Measurements from ENCODE around the gene KCNH1. TPM values are rescaled to one million over a fixed set of nuclear protein-coding genes. Genes with fewer than 3 reads are reported as not detected.
"Not testable (repeated sequence)": the region's sequence is repeated elsewhere in the genome, so short reads cannot be mapped to it uniquely, and the experiment has no call there.

KCNH1 gene
- total RNA-seq, 1 experiment from 2014 or later: not detected

GRCh38 chr1:210662291-210663050 lies 471.5 kb downstream of the KCNH1 start:
- no peak overlapping the region for H3K4me3 Mint-ChIP-seq (ENCODE audit: unreplicated experiment)
- TF ChIP-seq CTCF (IDR thresholded peaks at IDR 0.05; ENCODE audit: insufficient read depth in 1 of 2, low read depth in 1 of 2, low read length in 1 of 2, severe bottlenecking in 1 of 2, unreplicated experiment in 1 of 2): no peak
- ChIA-PET CTCF (no interaction called here), POLR2A (no interaction called here)
- no peaks in the 10 kb centered on the region for H3K9me3 ChIP-seq
- BruUV-seq (replicated peaks): no TSS peak
- H3K27ac Mint-ChIP-seq (ENCODE audit: unreplicated experiment): no peak overlapping the region
- H3K4me3 ChIP-seq (ENCODE audit: low read depth, low read length): no peak overlapping the region
- no peaks in the 10 kb centered on the region for H3K27me3 ChIP-seq (replicated peaks; ENCODE audit: control insufficient read depth, insufficient read depth, low read length)
- H3K9me3 Mint-ChIP-seq (ENCODE audit: unreplicated experiment): no peaks in the 10 kb centered on the region
- H3K36me3 ChIP-seq (ENCODE audit: control insufficient read depth, insufficient read depth, low read length): no peaks in the 10 kb centered on the region
- peaks cover 16% of the 10 kb centered on the region for H3K27me3 Mint-ChIP-seq (ENCODE audit: insufficient read depth, unreplicated experiment)
- H3K4me1 Mint-ChIP-seq (ENCODE audit: low read depth, unreplicated experiment): no peaks in the 10 kb centered on the region
- H3K4me1 ChIP-seq: peaks cover 9% of the 10 kb centered on the region; the same call in 1 of the 2 replicates
- intact Hi-C loops (cut with micrococcal nuclease; ENCODE audit: unreplicated experiment): no loop called here
- H3K36me3 Mint-ChIP-seq (ENCODE audit: insufficient read depth, unreplicated experiment): no peaks in the 10 kb centered on the region
- no peak for DNase-seq

GRCh38 chr1:210661520-210661919 lies 472.4 kb downstream of the KCNH1 start:
- DNase-seq; BruUV-seq (replicated peaks); H3K4me1 Mint-ChIP-seq (ENCODE audit: low read depth, unreplicated experiment); POLR2A ChIA-PET; H3K4me3 Mint-ChIP-seq (ENCODE audit: unreplicated experiment); H3K36me3 Mint-ChIP-seq (ENCODE audit: insufficient read depth, unreplicated experiment); intact Hi-C loops (cut with micrococcal nuclease; ENCODE audit: unreplicated experiment); H3K36me3 ChIP-seq (ENCODE audit: control insufficient read depth, insufficient read depth, low read length); H3K4me1 ChIP-seq; H3K9me3 ChIP-seq; H3K4me3 ChIP-seq (ENCODE audit: low read depth, low read length); H3K27ac Mint-ChIP-seq (ENCODE audit: unreplicated experiment); H3K9me3 Mint-ChIP-seq (ENCODE audit: unreplicated experiment); H3K27me3 ChIP-seq (replicated peaks; ENCODE audit: control insufficient read depth, insufficient read depth, low read length): not testable (repeated sequence)
- peaks cover 16% of the 10 kb centered on the region for H3K27me3 Mint-ChIP-seq (ENCODE audit: insufficient read depth, unreplicated experiment)
- CTCF ChIA-PET: interaction anchor here (0.5 kb wide), 1 partner anchor 212 kb away, joined by 4 read pairs; no protein-coding TSS in a partner anchor

GRCh38 chr1:210657806-210658205 lies 476.1 kb downstream of the KCNH1 start:
- Histone ChIP-seq H3K4me1 (no peaks in the 10 kb centered on the region), H3K4me3 (ENCODE audit: low read depth, low read length) (no peak overlapping the region), H3K9me3 (no peaks in the 10 kb centered on the region), H3K36me3 (ENCODE audit: control insufficient read depth, insufficient read depth, low read length) (no peaks in the 10 kb centered on the region), H3K27me3 (replicated peaks; ENCODE audit: control insufficient read depth, insufficient read depth, low read length) (no peaks in the 10 kb centered on the region)
- H3K27ac Mint-ChIP-seq (ENCODE audit: unreplicated experiment): no peak overlapping the region
- no peak for DNase-seq
- H3K9me3 Mint-ChIP-seq (ENCODE audit: unreplicated experiment): peaks cover 12% of the 10 kb centered on the region
- no peaks in the 10 kb centered on the region for H3K36me3 Mint-ChIP-seq (ENCODE audit: insufficient read depth, unreplicated experiment)
- POLR2A ChIA-PET: no interaction called here
- no peak for TF ChIP-seq CTCF (IDR thresholded peaks at IDR 0.05; ENCODE audit: insufficient read depth in 1 of 2, low read depth in 1 of 2, low read length in 1 of 2, severe bottlenecking in 1 of 2, unreplicated experiment in 1 of 2)
- no peak overlapping the region for H3K4me3 Mint-ChIP-seq (ENCODE audit: unreplicated experiment)
- intact Hi-C loops (cut with micrococcal nuclease; ENCODE audit: unreplicated experiment): no loop called here
- H3K27me3 Mint-ChIP-seq (ENCODE audit: insufficient read depth, unreplicated experiment): peaks cover 16% of the 10 kb centered on the region
- H3K4me1 Mint-ChIP-seq (ENCODE audit: low read depth, unreplicated experiment): no peaks in the 10 kb centered on the region
- CTCF ChIA-PET: no interaction called here
- no TSS peak for BruUV-seq (replicated peaks)
